ENCODE data around the gene CHIT1.

Gene CHIT1

GRCh38 chr1:203229471-203230135, at the start of gene CHIT1:
Gene CHIT1, minus strand, starts transcription at chr1:203229673. Its CDS starts 37 bp downstream, at chr1:203229636.
- in situ Hi-C loops (cut with MboI; ENCODE audit: low sequenced_read_pairs): loop anchor here (25.0 kb wide), 1 partner anchor 1083 kb away; no protein-coding TSS in a partner anchor

- in situ Hi-C loops (cut with MboI; ENCODE audit: low sequenced_read_pairs): no loop called here
Measured at GRCh38 chr1:203278885-203279406, 49.5 kb upstream of the CHIT1 start.

- in situ Hi-C loops (cut with MboI; ENCODE audit: low sequenced_read_pairs): no loop called here
Measured at GRCh38 chr1:203278082-203278884, 48.8 kb upstream of the CHIT1 start.

GRCh38 chr1:203276916-203277545, 47.6 kb upstream of the CHIT1 start:
- in situ Hi-C loops (cut with MboI; ENCODE audit: low sequenced_read_pairs): no loop called here

- in situ Hi-C loops (cut with MboI; ENCODE audit: low sequenced_read_pairs): no loop called here
Measured at GRCh38 chr1:203276408-203276807, 46.9 kb upstream of the CHIT1 start.

GRCh38 chr1:203275656-203276272, 46.3 kb upstream of the CHIT1 start:
- in situ Hi-C loops (cut with MboI; ENCODE audit: low sequenced_read_pairs): no loop called here

GRCh38 chr1:203274603-203275381, 45.3 kb upstream of the CHIT1 start:
- in situ Hi-C loops (cut with MboI; ENCODE audit: low sequenced_read_pairs): loop anchor here (5.0 to 25.0 kb wide), 2 partner anchors 63 to 1088 kb away; partner anchors contain the start of gene PLEKHA6

GRCh38 chr1:203273869-203274602, 44.6 kb upstream of the CHIT1 start:
- in situ Hi-C loops (cut with MboI; ENCODE audit: low sequenced_read_pairs): loop anchor here (5.0 to 25.0 kb wide), 2 partner anchors 63 to 1088 kb away; partner anchors contain the start of gene PLEKHA6

- in situ Hi-C loops (cut with MboI; ENCODE audit: low sequenced_read_pairs): loop anchor here (5.0 to 25.0 kb wide), 2 partner anchors 64 to 1089 kb away; partner anchors contain the start of gene PLEKHA6
Measured at GRCh38 chr1:203273206-203273868, 43.9 kb upstream of the CHIT1 start.

- in situ Hi-C loops (cut with MboI; ENCODE audit: low sequenced_read_pairs): loop anchor here (5.0 to 25.0 kb wide), 2 partner anchors 65 to 1090 kb away; partner anchors contain the start of gene PLEKHA6
Measured at GRCh38 chr1:203272633-203273205, 43.2 kb upstream of the CHIT1 start.

GRCh38 chr1:203271962-203272632, 42.6 kb upstream of the CHIT1 start:
- in situ Hi-C loops (cut with MboI; ENCODE audit: low sequenced_read_pairs): loop anchor here (5.0 to 25.0 kb wide), 2 partner anchors 65 to 1090 kb away; partner anchors contain the start of gene PLEKHA6

- in situ Hi-C loops (cut with MboI; ENCODE audit: low sequenced_read_pairs): loop anchor here (5.0 to 25.0 kb wide), 2 partner anchors 66 to 1091 kb away; partner anchors contain the start of gene PLEKHA6
Measured at GRCh38 chr1:203271018-203271743, 41.7 kb upstream of the CHIT1 start.

GRCh38 chr1:203270448-203270847, 41.0 kb upstream of the CHIT1 start:
- in situ Hi-C loops (cut with MboI; ENCODE audit: low sequenced_read_pairs): loop anchor here (5.0 to 25.0 kb wide), 2 partner anchors 67 to 1092 kb away; partner anchors contain the start of gene PLEKHA6

- in situ Hi-C loops (cut with MboI; ENCODE audit: low sequenced_read_pairs): loop anchor here (5.0 to 25.0 kb wide), 2 partner anchors 68 to 1093 kb away; partner anchors contain the start of gene PLEKHA6
Measured at GRCh38 chr1:203269654-203270020, 40.2 kb upstream of the CHIT1 start.

GRCh38 chr1:203268901-203269653, 39.6 kb upstream of the CHIT1 start:
- in situ Hi-C loops (cut with MboI; ENCODE audit: low sequenced_read_pairs): loop anchor here (25.0 kb wide), 1 partner anchor 1093 kb away; the partner anchor contains the start of gene PLEKHA6

- in situ Hi-C loops (cut with MboI; ENCODE audit: low sequenced_read_pairs): loop anchor here (25.0 kb wide), 1 partner anchor 1094 kb away; the partner anchor contains the start of gene PLEKHA6
Measured at GRCh38 chr1:203267912-203268311, 38.4 kb upstream of the CHIT1 start.

Data from HL-60/S4 treated with phorbol 12-myristate 13-acetate at 8.2 ng/mL for 4 days and 3 days (cell line).